H1 (cell line): Measurements from ENCODE around the gene SLFNL1.

Experiments used
- CHD1 ChIP-seq: IDR thresholded peaks from 2 replicates; pipeline ENCODE4 v1.6.1; 2012; ENCODE audit warnings: low read depth, low read length, improper control_type of control experiment
- JUND ChIP-seq: IDR thresholded peaks from 2 replicates; pipeline ENCODE4 v1.6.1; 2011; ENCODE audit warnings: mild to moderate bottlenecking, improper control_type of control experiment, low read length
- POLR2AphosphoS5 ChIP-seq: IDR thresholded peaks from 2 replicates; pipeline ENCODE4 v1.6.1; 2011; ENCODE audit warnings: low read depth, low read length
- POU5F1 ChIP-seq: IDR thresholded peaks from 2 replicates; pipeline ENCODE4 v1.6.1; 2011; ENCODE audit warnings: low read depth, mild to moderate bottlenecking, low read length, moderate library complexity
- TF ChIP-seq, protein P1 (sequence below), 3 experiments: IDR thresholded peaks; 1 replicate in 2 of 3; 2 replicates in 1 of 3; pipeline versions ENCODE4 v1.5.1 to v1.6.1; 2011; ENCODE audit warnings: low read length in 3 of 3, mild to moderate bottlenecking in 3 of 3, inconsistent platforms in 2 of 3, low read depth in 1 of 3, moderate library complexity in 1 of 3; ENCODE audit not compliant: insufficient read depth in 1 of 3; ENCODE audit errors: control extremely low read depth in 1 of 3

DNA sequence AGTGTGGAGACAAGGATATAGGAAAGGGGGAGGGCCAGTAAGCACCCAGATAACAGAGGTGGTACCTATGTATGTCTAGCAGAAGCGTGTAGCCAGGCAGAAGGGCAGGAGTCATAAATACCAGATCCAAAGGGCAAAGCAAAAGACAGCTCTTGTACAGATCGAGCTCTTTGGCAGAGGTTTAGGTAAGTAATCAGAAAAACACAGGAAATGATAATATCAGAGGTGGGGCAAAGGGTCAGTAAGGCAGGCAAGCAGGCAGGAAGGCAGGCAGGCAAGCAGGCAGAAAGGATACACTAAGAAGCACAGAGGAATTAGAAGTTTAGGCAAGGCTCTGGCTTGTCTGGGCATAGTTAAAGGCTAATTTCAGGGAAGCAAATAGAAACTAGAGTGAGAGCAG, 22.7 kb upstream of the SLFNL1 start:
- TF ChIP-seq CHD1 (no peak), POLR2AphosphoS5 (no peak), POU5F1 (no peak), JUND (no peak)
- TF ChIP-seq, protein P1, sequence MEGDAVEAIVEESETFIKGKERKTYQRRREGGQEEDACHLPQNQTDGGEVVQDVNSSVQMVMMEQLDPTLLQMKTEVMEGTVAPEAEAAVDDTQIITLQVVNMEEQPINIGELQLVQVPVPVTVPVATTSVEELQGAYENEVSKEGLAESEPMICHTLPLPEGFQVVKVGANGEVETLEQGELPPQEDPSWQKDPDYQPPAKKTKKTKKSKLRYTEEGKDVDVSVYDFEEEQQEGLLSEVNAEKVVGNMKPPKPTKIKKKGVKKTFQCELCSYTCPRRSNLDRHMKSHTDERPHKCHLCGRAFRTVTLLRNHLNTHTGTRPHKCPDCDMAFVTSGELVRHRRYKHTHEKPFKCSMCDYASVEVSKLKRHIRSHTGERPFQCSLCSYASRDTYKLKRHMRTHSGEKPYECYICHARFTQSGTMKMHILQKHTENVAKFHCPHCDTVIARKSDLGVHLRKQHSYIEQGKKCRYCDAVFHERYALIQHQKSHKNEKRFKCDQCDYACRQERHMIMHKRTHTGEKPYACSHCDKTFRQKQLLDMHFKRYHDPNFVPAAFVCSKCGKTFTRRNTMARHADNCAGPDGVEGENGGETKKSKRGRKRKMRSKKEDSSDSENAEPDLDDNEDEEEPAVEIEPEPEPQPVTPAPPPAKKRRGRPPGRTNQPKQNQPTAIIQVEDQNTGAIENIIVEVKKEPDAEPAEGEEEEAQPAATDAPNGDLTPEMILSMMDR (IDR thresholded peaks at IDR 0.05; ENCODE audit: control extremely low read depth in 1 of 3, insufficient read depth in 1 of 3, low read depth in 1 of 3, low read length in 3 of 3) = no peak
